CD14-positive monocyte (primary cell): ENCODE measurements around the gene BANP. TPM values are rescaled to one million over a fixed set of nuclear protein-coding genes. Genes with fewer than 3 reads are reported as not detected.
A peak's percentile ranks its signal among the peaks of the same experiment; 100 is the strongest.
"Not testable (repeated sequence)": the region's sequence is repeated elsewhere in the genome, so short reads cannot be mapped to it uniquely, and the experiment has no call there.

Experiments used
- DNase-seq, 3 donors: peaks; one replicate each; pipeline ENCODE4 v3.0.0-alpha.2; 2011 to 2022
- H2AFZ ChIP-seq: 2 replicates; pipeline ENCODE4 v1.6.0; 2012; ENCODE audit warnings: mild to moderate bottlenecking, low read depth, low read length, inconsistent platforms; ENCODE audit not compliant: insufficient read depth, poor library complexity, severe bottlenecking
- H3K27ac ChIP-seq, 2 donors: 1 replicate in 1 of 2; 2 replicates in 1 of 2; pipeline ENCODE4 v1.5.1; 2012 to 2013; ENCODE audit warnings: low read length in 2 of 2, control low read depth in 1 of 2, inconsistent platforms in 1 of 2, low read depth in 1 of 2, mild to moderate bottlenecking in 1 of 2
- H3K27me3 ChIP-seq, 2 donors: one replicate each; pipeline versions ENCODE4 v1.6.0 to v1.6.1; 2011 to 2013; ENCODE audit warnings: low read length in 2 of 2; ENCODE audit not compliant: control insufficient read depth in 2 of 2, insufficient read depth in 2 of 2
- H3K36me3 ChIP-seq, 2 donors: replicated peaks in 1 of 2; 1 replicate in 1 of 2; 2 replicates in 1 of 2; pipeline versions ENCODE4 v1.5.1 to v1.6.1; 2012 to 2013; ENCODE audit warnings: low read length in 2 of 2, control low read depth in 1 of 2, inconsistent platforms in 1 of 2, mild to moderate bottlenecking in 1 of 2; ENCODE audit not compliant: insufficient read depth in 2 of 2, control insufficient read depth in 1 of 2
- H3K4me1 ChIP-seq, 2 donors: 1 replicate in 1 of 2; 2 replicates in 1 of 2; pipeline versions ENCODE4 v1.5.1 to v1.6.1; 2012 to 2013; ENCODE audit warnings: low read length in 2 of 2, control low read depth in 1 of 2, inconsistent platforms in 1 of 2, mild to moderate bottlenecking in 1 of 2, moderate library complexity in 1 of 2; ENCODE audit not compliant: insufficient read depth in 2 of 2, control insufficient read depth in 1 of 2
- H3K4me2 ChIP-seq: replicated peaks from 2 replicates; pipeline ENCODE3; 2012; ENCODE audit warnings: low read length, moderate library complexity, mild to moderate bottlenecking; ENCODE audit not compliant: poor library complexity, severe bottlenecking; ENCODE audit errors: extremely low read depth
- H3K4me3 ChIP-seq, 3 experiments: fragments of 200-600 bp in 1 of 3; sonication (generic) in 1 of 3; replicated peaks in 1 of 3; 1 replicate in 2 of 3; 2 replicates in 1 of 3; pipeline ENCODE4 v1.5.1; 2011 to 2013; ENCODE audit warnings: low read length in 3 of 3, mild to moderate bottlenecking in 3 of 3, control low read depth in 2 of 3, low read depth in 2 of 3, inconsistent platforms in 1 of 3, moderate library complexity in 1 of 3
- H3K79me2 ChIP-seq: 2 replicates; pipeline ENCODE4 v1.6.0; 2012; ENCODE audit warnings: mild to moderate bottlenecking, control low read depth, inconsistent platforms, low read length, moderate library complexity; ENCODE audit not compliant: insufficient read depth
- H3K9ac ChIP-seq: 2 replicates; pipeline ENCODE4 v1.6.0; 2017; ENCODE audit warnings: low read length, mild to moderate bottlenecking; ENCODE audit not compliant: insufficient read depth, poor library complexity, severe bottlenecking
- H3K9me3 ChIP-seq, 2 donors: replicated peaks in 1 of 2; 1 replicate in 1 of 2; 2 replicates in 1 of 2; pipeline versions ENCODE4 v1.5.1 to v1.6.1; 2012 to 2013; ENCODE audit warnings: low read length in 2 of 2, control low read depth in 1 of 2; ENCODE audit not compliant: control insufficient read depth in 1 of 2, insufficient read depth in 1 of 2
- H4K20me1 ChIP-seq: 2 replicates; pipeline ENCODE4 v1.6.0; 2012; ENCODE audit warnings: mild to moderate bottlenecking, low read length, control low read depth, moderate library complexity; ENCODE audit not compliant: insufficient read depth
- H3K27ac Mint-ChIP-seq, 7 donors: one replicate each; pipeline ENCODE4 v1.8.0; 2020; ENCODE audit warnings: mild to moderate bottlenecking in 7 of 7, mixed read lengths in 7 of 7, moderate library complexity in 6 of 7, inconsistent platforms in 2 of 7
- H3K27me3 Mint-ChIP-seq, 3 donors: one replicate each; pipeline ENCODE4 v1.8.0; 2021 to 2022; ENCODE audit warnings: low read depth in 3 of 3, mild to moderate bottlenecking in 3 of 3, mixed read lengths in 3 of 3, moderate library complexity in 3 of 3, inconsistent platforms in 1 of 3
- H3K36me3 Mint-ChIP-seq, 2 donors: one replicate each; pipeline ENCODE4 v1.8.0; 2020; ENCODE audit warnings: mixed read lengths in 2 of 2, inconsistent platforms in 1 of 2, mild to moderate bottlenecking in 1 of 2
- H3K4me1 Mint-ChIP-seq: one replicate; pipeline ENCODE4 v1.8.0; 2020; ENCODE audit warnings: mild to moderate bottlenecking, mixed read lengths
- H3K4me3 Mint-ChIP-seq, 2 donors: one replicate each; pipeline ENCODE4 v1.8.0; 2020; ENCODE audit warnings: mild to moderate bottlenecking in 2 of 2, mixed read lengths in 2 of 2, moderate library complexity in 1 of 2
- H3K9me3 Mint-ChIP-seq, 7 donors: one replicate each; pipeline ENCODE4 v1.8.0; 2020 to 2022; ENCODE audit warnings: mixed read lengths in 7 of 7, mild to moderate bottlenecking in 6 of 7, moderate library complexity in 6 of 7, inconsistent platforms in 2 of 7
- WGBS: methylation state at CpG from one replicate; pipeline ENCODE4 v1.1.5; 2013; ENCODE audit warnings: missing lambda C conversion rate; ENCODE audit not compliant: insufficient coverage; 5-methylcytosine and 5-hydroxymethylcytosine counted together
- intact Hi-C, 2 donors: fragments of 100-400 bp; cut with micrococcal nuclease; formaldehyde crosslinking; loops; one replicate each; pipeline versions ENCODE4 v1.15.0 to v1.15.1; 2023
- polyA plus RNA-seq, 3 donors: library from polyadenylated mRNA; depleted of rRNA in 1 of 3; unstranded in 2 of 3; stranded (reverse) in 1 of 3; fragments of 300-500 nt in 2 of 3; fragments of >200 nt in 1 of 3; fragmentation: Illumina TruSeq in 2 of 3; gene quantifications; 1 replicate in 2 of 3; 2 replicates in 1 of 3; pipeline ENCODE4 v1.2.3, GENCODE V29; 2012 to 2021
- TF ChIP-seq, protein P1 (sequence below): fragments of 200-600 bp; IDR thresholded peaks from one replicate; pipeline ENCODE4 v1.8.0; 2022; ENCODE audit warnings: antibody characterized with exemption, mild to moderate bottlenecking

The BANP gene
- polyA plus RNA-seq, 3 donors: 10.1 to 40.9 (median 11.7) TPM

DNA sequence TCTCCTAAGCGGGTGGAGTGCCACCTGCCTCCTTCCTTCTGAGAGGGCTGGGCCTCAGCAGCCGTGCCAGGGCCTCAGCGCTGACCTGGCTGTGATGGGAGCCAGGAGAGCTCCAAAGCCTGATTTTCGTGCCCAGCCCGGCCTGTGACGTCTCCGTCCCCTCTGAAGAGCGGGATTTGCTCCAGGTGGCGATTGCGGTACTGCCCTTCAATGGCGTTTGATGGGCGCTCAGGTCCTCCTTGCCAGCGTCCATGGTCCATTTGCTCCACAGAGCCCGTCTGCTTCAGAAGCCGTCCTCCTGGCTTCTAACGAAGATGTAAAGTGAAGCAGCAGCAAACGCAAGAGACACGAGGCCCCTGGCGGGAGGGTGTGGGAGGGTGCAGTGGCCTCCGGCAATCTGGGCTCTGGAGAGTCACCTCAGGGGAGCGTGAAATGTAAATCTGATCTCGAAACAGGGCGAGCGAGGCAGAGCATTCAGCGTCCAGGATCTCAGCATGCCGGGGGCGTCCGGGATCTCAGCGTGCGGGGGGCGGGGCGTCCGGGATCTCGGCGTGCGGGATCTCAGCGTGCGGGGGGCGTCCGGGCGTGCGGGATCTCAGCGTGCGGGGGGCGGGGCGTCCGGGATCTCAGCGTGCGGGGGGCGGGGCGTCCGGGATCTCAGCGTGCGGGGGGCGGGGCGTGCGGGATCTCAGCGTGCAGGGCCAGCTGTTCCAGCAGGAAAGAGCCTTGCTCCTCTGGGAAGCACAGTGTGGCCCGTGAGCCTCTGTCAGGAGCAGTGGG lies 68.0 kb downstream of the BANP start:
- H2AFZ ChIP-seq, H3K4me3 Mint-ChIP-seq, H3K27me3 Mint-ChIP-seq, H3K4me1 ChIP-seq, H3K4me1 Mint-ChIP-seq, H3K4me2 ChIP-seq, H3K9me3 Mint-ChIP-seq, DNase-seq, H3K27me3 ChIP-seq, H3K27ac ChIP-seq, H3K4me3 ChIP-seq, H3K79me2 ChIP-seq, H3K9ac ChIP-seq, intact Hi-C loops, H3K9me3 ChIP-seq: not testable (repeated sequence)
- Histone ChIP-seq H3K36me3 (peaks cover 47 to 73% of the 10 kb centered on the region in 2 donors), H4K20me1 (peaks cover 32% of the 10 kb centered on the region)
- peaks cover 73 to 89% of the 10 kb centered on the region in 2 donors for H3K36me3 Mint-ChIP-seq
- H3K27ac Mint-ChIP-seq: peak overlapping the region in 2 of 7 donors; percentile 4 to 73
- WGBS: 97% methylated on average over 37 of the region's 59 CpGs

DNA sequence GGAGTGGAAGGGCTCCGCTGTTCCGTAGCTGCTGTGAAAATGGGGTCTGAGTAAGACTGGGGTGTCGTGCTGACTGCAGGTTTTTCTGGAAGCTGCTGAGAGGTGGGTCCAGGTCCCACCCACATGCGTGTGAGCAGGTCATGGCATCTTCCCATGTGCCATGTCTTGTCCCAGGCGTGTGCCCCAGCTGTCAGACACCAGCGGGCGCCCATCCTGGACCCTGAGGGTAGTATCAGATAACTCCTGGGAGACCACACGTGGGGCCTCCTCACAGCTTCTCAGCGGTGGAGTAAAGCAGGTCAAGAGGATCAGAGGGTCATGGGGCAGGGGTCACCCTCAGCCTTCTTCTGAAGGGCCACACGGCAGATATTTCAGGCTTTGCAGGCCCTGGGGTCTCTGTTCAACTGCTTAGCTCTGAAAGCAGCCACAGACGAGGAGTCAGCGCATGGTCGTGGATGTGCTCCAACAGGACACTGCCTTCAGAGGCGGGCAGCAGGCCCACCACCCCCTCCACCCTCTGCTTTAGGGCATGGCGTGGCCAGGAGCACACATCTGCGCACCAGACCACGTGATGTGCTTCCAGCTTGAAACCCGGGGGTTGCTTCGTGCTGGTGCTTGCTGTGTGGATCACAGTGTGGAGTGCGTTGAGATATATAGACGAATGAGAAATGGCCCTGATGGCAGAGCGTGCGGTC lies 68.7 kb downstream of the BANP start:
- intact Hi-C loops: no loop called here
- no peak overlapping the region for H3K27ac ChIP-seq
- TF ChIP-seq, protein P1, sequence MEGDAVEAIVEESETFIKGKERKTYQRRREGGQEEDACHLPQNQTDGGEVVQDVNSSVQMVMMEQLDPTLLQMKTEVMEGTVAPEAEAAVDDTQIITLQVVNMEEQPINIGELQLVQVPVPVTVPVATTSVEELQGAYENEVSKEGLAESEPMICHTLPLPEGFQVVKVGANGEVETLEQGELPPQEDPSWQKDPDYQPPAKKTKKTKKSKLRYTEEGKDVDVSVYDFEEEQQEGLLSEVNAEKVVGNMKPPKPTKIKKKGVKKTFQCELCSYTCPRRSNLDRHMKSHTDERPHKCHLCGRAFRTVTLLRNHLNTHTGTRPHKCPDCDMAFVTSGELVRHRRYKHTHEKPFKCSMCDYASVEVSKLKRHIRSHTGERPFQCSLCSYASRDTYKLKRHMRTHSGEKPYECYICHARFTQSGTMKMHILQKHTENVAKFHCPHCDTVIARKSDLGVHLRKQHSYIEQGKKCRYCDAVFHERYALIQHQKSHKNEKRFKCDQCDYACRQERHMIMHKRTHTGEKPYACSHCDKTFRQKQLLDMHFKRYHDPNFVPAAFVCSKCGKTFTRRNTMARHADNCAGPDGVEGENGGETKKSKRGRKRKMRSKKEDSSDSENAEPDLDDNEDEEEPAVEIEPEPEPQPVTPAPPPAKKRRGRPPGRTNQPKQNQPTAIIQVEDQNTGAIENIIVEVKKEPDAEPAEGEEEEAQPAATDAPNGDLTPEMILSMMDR: no peak
- peaks cover 35% of the 10 kb centered on the region for H4K20me1 ChIP-seq
- H3K36me3 ChIP-seq: peaks cover 47 to 71% of the 10 kb centered on the region in 2 donors
- H2AFZ ChIP-seq: no peak overlapping the region
- no peak overlapping the region for H3K4me3 ChIP-seq
- H3K36me3 Mint-ChIP-seq: peaks cover 75 to 90% of the 10 kb centered on the region in 2 donors
- 98% methylated on average over 22 of the region's 23 CpGs for WGBS
- H3K4me2 ChIP-seq: no peak overlapping the region
- no peak overlapping the region for H3K9ac ChIP-seq
- H3K9me3 ChIP-seq: no peaks in the 10 kb centered on the region
- H3K79me2 ChIP-seq: no peaks in the 10 kb centered on the region
- H3K4me1 ChIP-seq: peaks cover 14% of the 10 kb centered on the region in 2 donors
- H3K27me3 Mint-ChIP-seq: peaks cover 1 to 2% (median 2%) of the 10 kb centered on the region in 3 donors
- peaks cover 15% of the 10 kb centered on the region for H3K4me1 Mint-ChIP-seq
- no peaks in the 10 kb centered on the region for H3K27me3 ChIP-seq
- DNase-seq: no peak
- peak overlapping the region in 2 of 7 donors; percentile 4 to 70 for H3K27ac Mint-ChIP-seq
- H3K4me3 Mint-ChIP-seq: no peak overlapping the region
- H3K9me3 Mint-ChIP-seq: peaks cover 0 to 2% (median 0%) of the 10 kb centered on the region in 7 donors
